DMS153 (cell line): ENCODE data around the gene WARS2.

Experiments
- DNase-seq: peaks from one replicate; lab custom pipeline; 2025; lab: John Stamatoyannopoulos, UW

WARS2 gene

GRCh38 chr1:118998171-118998570 lies 142.3 kb downstream of the WARS2 start:
- DNase-seq, result no peak

- DNase-seq, result no peak
Measured at GRCh38 chr1:118997225-118997624, 143.2 kb downstream of the WARS2 start.

- no peak for DNase-seq
Measured at GRCh38 chr1:118995312-118996016, 145.0 kb downstream of the WARS2 start.

GRCh38 chr1:118993700-118994026 lies 146.8 kb downstream of the WARS2 start:
- DNase-seq, result no peak

GRCh38 chr1:118992868-118993699 lies 147.4 kb downstream of the WARS2 start:
- no peak for DNase-seq

GRCh38 chr1:118992237-118992825 lies 148.1 kb downstream of the WARS2 start:
- no peak for DNase-seq

- no peak for DNase-seq
Measured at GRCh38 chr1:118991448-118991847, 149.0 kb downstream of the WARS2 start.

- DNase-seq, result no peak
Measured at GRCh38 chr1:118990513-118991152, 149.8 kb downstream of the WARS2 start.

GRCh38 chr1:118989878-118990378 lies 150.5 kb downstream of the WARS2 start:
- no peak for DNase-seq

- no peak for DNase-seq
Measured at GRCh38 chr1:118989006-118989815, 151.2 kb downstream of the WARS2 start.

GRCh38 chr1:118988186-118989005 lies 152.1 kb downstream of the WARS2 start, which contains the start of gene TBX15:
TBX15 (minus strand) TSS chr1:118988343; CDS start chr1:118987795, 548 bp downstream.
- no peak for DNase-seq

GRCh38 chr1:118987468-118988185 lies 152.8 kb downstream of the WARS2 start:
- DNase-seq, result no peak

- DNase-seq, result no peak
Measured at GRCh38 chr1:118986555-118987467, 153.6 kb downstream of the WARS2 start.

- no peak for DNase-seq
Measured at GRCh38 chr1:118985640-118986554, 154.6 kb downstream of the WARS2 start.

GRCh38 chr1:118984722-118985639 lies 155.5 kb downstream of the WARS2 start:
- DNase-seq, result no peak

- DNase-seq, result no peak
Measured at GRCh38 chr1:118984086-118984721, 156.2 kb downstream of the WARS2 start.
